Measurements from ENCODE around the gene LTBR.

DNA sequence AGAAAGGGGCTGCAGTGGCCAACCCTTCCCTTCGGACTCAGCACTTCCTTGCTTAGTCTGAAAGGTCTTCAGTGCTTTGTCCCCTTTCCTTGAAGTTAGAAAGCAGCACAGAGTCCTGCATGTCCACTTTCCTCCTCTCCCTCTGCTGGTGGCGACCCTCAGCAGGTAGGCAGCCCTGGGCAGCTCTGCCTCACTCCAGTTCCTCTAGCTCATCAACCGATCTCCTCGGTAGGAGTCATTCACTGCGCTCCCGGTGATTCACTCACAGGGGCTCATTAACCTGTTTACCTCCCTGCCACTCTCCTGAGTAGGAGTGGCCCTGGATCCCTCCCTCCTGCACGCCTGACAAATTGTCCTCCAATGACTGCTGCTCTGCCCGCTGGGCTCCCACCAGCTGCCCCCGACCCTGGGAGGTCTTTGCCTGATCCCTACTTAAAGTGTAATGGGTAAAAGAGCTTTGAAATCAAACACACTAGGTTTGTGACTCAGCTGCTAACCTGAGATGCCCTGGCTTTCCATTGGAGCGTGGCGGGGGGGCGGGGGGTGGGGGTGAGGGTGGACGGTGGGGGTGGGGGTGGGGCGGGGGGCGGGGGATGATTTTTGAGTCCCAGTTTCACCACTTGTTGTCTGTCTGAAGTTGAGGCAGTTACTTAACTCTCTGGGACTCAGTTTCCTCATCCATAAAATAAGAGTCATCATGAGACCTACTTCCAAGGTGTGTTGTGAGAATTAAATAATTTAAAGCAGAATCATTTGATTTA lies 12.8 kb upstream of the LTBR start:
- TF ChIP-seq, protein P1, sequence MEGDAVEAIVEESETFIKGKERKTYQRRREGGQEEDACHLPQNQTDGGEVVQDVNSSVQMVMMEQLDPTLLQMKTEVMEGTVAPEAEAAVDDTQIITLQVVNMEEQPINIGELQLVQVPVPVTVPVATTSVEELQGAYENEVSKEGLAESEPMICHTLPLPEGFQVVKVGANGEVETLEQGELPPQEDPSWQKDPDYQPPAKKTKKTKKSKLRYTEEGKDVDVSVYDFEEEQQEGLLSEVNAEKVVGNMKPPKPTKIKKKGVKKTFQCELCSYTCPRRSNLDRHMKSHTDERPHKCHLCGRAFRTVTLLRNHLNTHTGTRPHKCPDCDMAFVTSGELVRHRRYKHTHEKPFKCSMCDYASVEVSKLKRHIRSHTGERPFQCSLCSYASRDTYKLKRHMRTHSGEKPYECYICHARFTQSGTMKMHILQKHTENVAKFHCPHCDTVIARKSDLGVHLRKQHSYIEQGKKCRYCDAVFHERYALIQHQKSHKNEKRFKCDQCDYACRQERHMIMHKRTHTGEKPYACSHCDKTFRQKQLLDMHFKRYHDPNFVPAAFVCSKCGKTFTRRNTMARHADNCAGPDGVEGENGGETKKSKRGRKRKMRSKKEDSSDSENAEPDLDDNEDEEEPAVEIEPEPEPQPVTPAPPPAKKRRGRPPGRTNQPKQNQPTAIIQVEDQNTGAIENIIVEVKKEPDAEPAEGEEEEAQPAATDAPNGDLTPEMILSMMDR (IDR thresholded peaks at IDR 0.05) = no peak; the same call in 1 of the 2 replicates
- TF ChIP-seq POLR2AphosphoS5 (IDR thresholded peaks at IDR 0.05; ENCODE audit: low read depth, low read length) (0 out of 2 replicates have a peak, but pooled peaks have one; percentile 25), TCF7L2 (IDR thresholded peaks at IDR 0.05; ENCODE audit: low read depth, low read length) (no peak), REST (IDR thresholded peaks at IDR 0.05; ENCODE audit: insufficient read depth in 1 of 2, low read depth in 2 of 2, low read length in 1 of 2) (no peak), SIN3A (IDR thresholded peaks at IDR 0.05; ENCODE audit: borderline replicate concordance, insufficient read depth, low read depth, low read length) (no peak)
